Caco-2 (cell line): ENCODE measurements around the gene MANBA. TPM values are rescaled to one million over a fixed set of nuclear protein-coding genes. Genes with fewer than 3 reads are reported as not detected.

ENCODE experiments used
- BruUV-seq: library from RNA; stranded (reverse); fragments of 400-500 nt; replicated peaks from 2 replicates; lab custom pipeline; 2021; lab: Mats Ljungman, UMichigan
- CTCF ChIA-PET: fragments of 300-600 bp; sonication (Branson Sonifier 250); formaldehyde crosslinking; loops from one replicate; lab custom pipeline; 2022; ENCODE audit warnings: antibody characterized with exemption; lab: Charles Lee
- POLR2A ChIA-PET: fragments of 300-600 bp; sonication (Branson Sonifier 250); formaldehyde crosslinking; loops from one replicate; lab custom pipeline; 2022; ENCODE audit warnings: antibody characterized with exemption; lab: Charles Lee
- DNase-seq, 2 experiments: peaks; one replicate each; pipeline versions ENCODE4 v3.0.0 to v3.0.0-alpha.2; 2020 to 2022
- H3K27me3 ChIP-seq: replicated peaks from 2 replicates; pipeline ENCODE4 v1.6.0; 2011; ENCODE audit warnings: low read length; ENCODE audit not compliant: control insufficient read depth, insufficient read depth
- H3K36me3 ChIP-seq: 2 replicates; pipeline ENCODE4 v1.5.1; 2011; ENCODE audit warnings: low read length; ENCODE audit not compliant: control insufficient read depth, insufficient read depth
- H3K4me1 ChIP-seq: fragments of 250-450 bp; sonication (Bioruptor Pico); 2 replicates; pipeline ENCODE4 v1.5.1; 2020; ENCODE audit warnings: mild to moderate bottlenecking
- H3K4me3 ChIP-seq: 2 replicates; pipeline ENCODE4 v1.5.1; 2011; ENCODE audit warnings: low read depth, mild to moderate bottlenecking, control low read depth, low read length
- H3K9me3 ChIP-seq: fragments of 250-450 bp; sonication (Bioruptor Pico); 2 replicates; pipeline ENCODE4 v1.5.1; 2020; ENCODE audit warnings: mild to moderate bottlenecking, moderate library complexity
- H3K27ac Mint-ChIP-seq: one replicate; pipeline ENCODE4 v1.8.0; 2022; ENCODE audit warnings: mixed read lengths; ENCODE audit not compliant: unreplicated experiment
- H3K27me3 Mint-ChIP-seq: one replicate; pipeline ENCODE4 v1.8.0; 2022; ENCODE audit warnings: mixed read lengths; ENCODE audit not compliant: insufficient read depth, unreplicated experiment
- H3K36me3 Mint-ChIP-seq: one replicate; pipeline ENCODE4 v1.8.0; 2022; ENCODE audit warnings: mild to moderate bottlenecking, mixed read lengths; ENCODE audit not compliant: insufficient read depth, unreplicated experiment
- H3K4me1 Mint-ChIP-seq: one replicate; pipeline ENCODE4 v1.8.0; 2022; ENCODE audit warnings: low read depth, mixed read lengths; ENCODE audit not compliant: unreplicated experiment
- H3K4me3 Mint-ChIP-seq: one replicate; pipeline ENCODE4 v1.8.0; 2022; ENCODE audit warnings: mild to moderate bottlenecking, moderate library complexity, mixed read lengths; ENCODE audit not compliant: unreplicated experiment
- H3K9me3 Mint-ChIP-seq: one replicate; pipeline ENCODE4 v1.8.0; 2022; ENCODE audit warnings: mixed read lengths; ENCODE audit not compliant: unreplicated experiment
- intact Hi-C: fragments of 100-400 bp; cut with micrococcal nuclease; formaldehyde crosslinking; loops from one replicate; pipeline ENCODE4 v1.10.0; 2022; ENCODE audit not compliant: unreplicated experiment
- total RNA-seq: library from RNA; stranded (reverse); gene quantifications from 2 replicates; pipeline ENCODE4 v1.2.3, GENCODE V29; 2022
- TF ChIP-seq, protein P1 (sequence below), 2 experiments: fragments of 200-600 bp in 1 of 2; IDR thresholded peaks; 1 replicate in 1 of 2; 2 replicates in 1 of 2; pipeline versions ENCODE4 v1.5.1 to v1.8.0; 2011 to 2022; ENCODE audit warnings: antibody characterized with exemption in 1 of 2, control low read depth in 1 of 2, inconsistent platforms in 1 of 2, low read depth in 1 of 2, low read length in 1 of 2, mild to moderate bottlenecking in 1 of 2, moderate library complexity in 1 of 2; ENCODE audit not compliant: insufficient read depth in 1 of 2, severe bottlenecking in 1 of 2, unreplicated experiment in 1 of 2

Gene MANBA
- total RNA-seq, 1 experiment from 2014 or later: 53.5 TPM

GRCh38 chr4:102657206-102657605 is 103.6 kb downstream of the MANBA start:
- CTCF ChIA-PET: no interaction called here
- Mint-ChIP-seq H3K4me3 (no peak overlapping the region), H3K36me3 (peaks cover 5% of the 10 kb centered on the region), H3K9me3 (no peaks in the 10 kb centered on the region), H3K4me1 (no peaks in the 10 kb centered on the region), H3K27me3 (no peaks in the 10 kb centered on the region), H3K27ac (no peak overlapping the region)
- Histone ChIP-seq H3K27me3 (no peaks in the 10 kb centered on the region), H3K4me3 (no peak overlapping the region), H3K9me3 (no peaks in the 10 kb centered on the region), H3K4me1 (no peaks in the 10 kb centered on the region), H3K36me3 (no peaks in the 10 kb centered on the region)
- no peak for DNase-seq
- POLR2A ChIA-PET: no interaction called here
- no TSS peak for BruUV-seq
- intact Hi-C loops: no loop called here
- TF ChIP-seq, protein P1, sequence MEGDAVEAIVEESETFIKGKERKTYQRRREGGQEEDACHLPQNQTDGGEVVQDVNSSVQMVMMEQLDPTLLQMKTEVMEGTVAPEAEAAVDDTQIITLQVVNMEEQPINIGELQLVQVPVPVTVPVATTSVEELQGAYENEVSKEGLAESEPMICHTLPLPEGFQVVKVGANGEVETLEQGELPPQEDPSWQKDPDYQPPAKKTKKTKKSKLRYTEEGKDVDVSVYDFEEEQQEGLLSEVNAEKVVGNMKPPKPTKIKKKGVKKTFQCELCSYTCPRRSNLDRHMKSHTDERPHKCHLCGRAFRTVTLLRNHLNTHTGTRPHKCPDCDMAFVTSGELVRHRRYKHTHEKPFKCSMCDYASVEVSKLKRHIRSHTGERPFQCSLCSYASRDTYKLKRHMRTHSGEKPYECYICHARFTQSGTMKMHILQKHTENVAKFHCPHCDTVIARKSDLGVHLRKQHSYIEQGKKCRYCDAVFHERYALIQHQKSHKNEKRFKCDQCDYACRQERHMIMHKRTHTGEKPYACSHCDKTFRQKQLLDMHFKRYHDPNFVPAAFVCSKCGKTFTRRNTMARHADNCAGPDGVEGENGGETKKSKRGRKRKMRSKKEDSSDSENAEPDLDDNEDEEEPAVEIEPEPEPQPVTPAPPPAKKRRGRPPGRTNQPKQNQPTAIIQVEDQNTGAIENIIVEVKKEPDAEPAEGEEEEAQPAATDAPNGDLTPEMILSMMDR (IDR thresholded peaks at IDR 0.05; ENCODE audit: insufficient read depth in 1 of 2, low read depth in 1 of 2, low read length in 1 of 2, severe bottlenecking in 1 of 2, unreplicated experiment in 1 of 2): no peak

DNA sequence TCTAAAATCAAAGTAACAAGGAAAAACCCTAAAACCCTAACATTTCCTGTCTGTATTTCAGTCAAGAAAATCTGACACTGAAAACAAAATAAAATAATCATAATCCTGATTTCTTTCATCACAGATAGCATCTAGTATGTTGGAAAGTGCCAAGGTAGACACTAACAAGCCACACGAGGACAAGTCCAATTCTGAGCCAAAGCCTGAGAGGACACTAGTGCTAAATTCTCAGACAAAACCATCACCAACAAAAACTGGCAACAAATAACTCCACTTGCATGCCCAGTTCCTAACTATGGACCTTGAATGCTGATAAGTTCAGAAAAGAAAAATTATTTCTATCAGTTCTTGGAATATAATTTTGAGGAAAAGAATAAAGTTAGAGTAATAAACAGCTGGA is 113.7 kb downstream of the MANBA start:
- no peaks in the 10 kb centered on the region for H3K27me3 Mint-ChIP-seq
- intact Hi-C loops: no loop called here
- no peaks in the 10 kb centered on the region for H3K27me3 ChIP-seq
- 0 out of 2 replicates have a peak, but pooled peaks cover 1% of the 10 kb centered on the region for H3K36me3 ChIP-seq
- ChIA-PET CTCF (no interaction called here), POLR2A (no interaction called here)
- no peak overlapping the region for H3K4me3 Mint-ChIP-seq
- no peaks in the 10 kb centered on the region for H3K9me3 ChIP-seq
- no peaks in the 10 kb centered on the region for H3K4me1 Mint-ChIP-seq
- no peaks in the 10 kb centered on the region for H3K9me3 Mint-ChIP-seq
- H3K27ac Mint-ChIP-seq: no peak overlapping the region
- TF ChIP-seq, protein P1 (IDR thresholded peaks at IDR 0.05; ENCODE audit: insufficient read depth in 1 of 2, low read depth in 1 of 2, low read length in 1 of 2, severe bottlenecking in 1 of 2, unreplicated experiment in 1 of 2): no peak
- H3K4me3 ChIP-seq: no peak overlapping the region
- no peak for DNase-seq
- BruUV-seq: no TSS peak
- peaks cover 38% of the 10 kb centered on the region for H3K36me3 Mint-ChIP-seq
- no peaks in the 10 kb centered on the region for H3K4me1 ChIP-seq

DNA sequence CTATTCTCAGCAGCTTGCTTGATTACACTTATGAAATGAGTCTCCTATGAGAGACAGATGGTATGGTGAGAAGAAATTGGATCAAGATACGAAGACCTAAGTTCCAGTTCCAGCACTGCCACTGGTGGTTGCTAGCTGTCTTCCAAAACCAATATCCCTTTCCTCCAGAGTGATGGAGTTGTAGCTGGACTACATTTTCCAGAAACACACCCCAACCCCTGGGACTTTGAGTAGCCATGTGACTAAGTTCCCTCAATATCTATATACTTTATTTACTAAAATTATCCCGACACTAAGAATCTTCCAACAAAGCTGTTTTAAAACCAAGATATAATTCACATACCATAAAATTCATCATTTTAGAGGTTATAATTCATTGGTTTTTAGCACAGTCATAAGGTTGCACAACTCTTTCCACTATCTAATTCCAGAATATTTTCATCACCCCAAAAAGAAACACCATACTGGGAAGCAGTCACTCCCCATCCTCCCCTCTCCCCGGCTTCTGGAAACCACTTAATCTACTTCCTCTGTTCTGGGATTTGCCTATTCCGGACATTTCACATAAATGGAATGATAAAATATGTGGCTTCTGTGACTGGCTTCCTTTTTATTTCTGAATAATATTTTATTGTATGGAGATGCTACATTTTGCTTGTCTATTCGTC is 118.0 kb downstream of the MANBA start:
- intact Hi-C loops: no loop called here
- peak overlapping the region; percentile 23 for H3K27ac Mint-ChIP-seq
- CTCF ChIA-PET: no interaction called here
- no peaks in the 10 kb centered on the region for H3K27me3 Mint-ChIP-seq
- no peak for DNase-seq
- TF ChIP-seq, protein P1 (IDR thresholded peaks at IDR 0.05; ENCODE audit: insufficient read depth in 1 of 2, low read depth in 1 of 2, low read length in 1 of 2, severe bottlenecking in 1 of 2, unreplicated experiment in 1 of 2): no peak
- POLR2A ChIA-PET: no interaction called here
- Histone ChIP-seq H3K9me3 (no peaks in the 10 kb centered on the region), H3K4me1 (no peaks in the 10 kb centered on the region; the same call in 1 of the 2 replicates), H3K27me3 (no peaks in the 10 kb centered on the region), H3K4me3 (no peak overlapping the region), H3K36me3 (0 out of 2 replicates have a peak, but pooled peaks cover 1% of the 10 kb centered on the region)
- H3K4me3 Mint-ChIP-seq: no peak overlapping the region
- H3K36me3 Mint-ChIP-seq: peaks cover 44% of the 10 kb centered on the region
- no TSS peak for BruUV-seq
- H3K9me3 Mint-ChIP-seq: no peaks in the 10 kb centered on the region
- H3K4me1 Mint-ChIP-seq: no peaks in the 10 kb centered on the region
